OCI-LY7 (cell line): ENCODE measurements around the gene CHRNA3. TPM values are rescaled to one million over a fixed set of nuclear protein-coding genes. Genes with fewer than 3 reads are reported as not detected.

Source experiments
- BruUV-seq: library from RNA; stranded (reverse); fragments of 400-500 nt; replicated peaks from 2 replicates; lab custom pipeline; 2021; lab: Mats Ljungman, UMichigan
- CTCF ChIA-PET: fragments of 300-600 bp; sonication (Branson Sonifier 250); formaldehyde crosslinking; loops from one replicate; lab custom pipeline; 2022; ENCODE audit warnings: antibody characterized with exemption; ENCODE audit not compliant: unreplicated experiment; lab: Charles Lee
- POLR2A ChIA-PET: fragments of 300-600 bp; sonication (Branson Sonifier 250); formaldehyde crosslinking; loops from one replicate; lab custom pipeline; 2022; ENCODE audit warnings: antibody characterized with exemption; lab: Charles Lee
- DNase-seq: peaks from one replicate; pipeline ENCODE4 v3.0.0-alpha.2; 2015; ENCODE audit warnings: low spot score
- H2AFZ ChIP-seq: fragments of 200-600 bp; sonication (generic), shearing (Covaris generic); 2 replicates; pipeline ENCODE4 v1.6.1; 2014; ENCODE audit warnings: mild to moderate bottlenecking, antibody characterized with exemption, low read length, moderate library complexity
- H3K27ac ChIP-seq: fragments of 200-600 bp; sonication (generic); 2 replicates; pipeline ENCODE4 v1.5.1; 2014; ENCODE audit warnings: mixed run types, low read depth, mild to moderate bottlenecking, moderate library complexity, low read length, inconsistent platforms; ENCODE audit not compliant: poor library complexity, severe bottlenecking
- H3K36me3 ChIP-seq: fragments of 200-600 bp; sonication (generic); 2 replicates; pipeline ENCODE4 v1.6.1; 2014; ENCODE audit warnings: mild to moderate bottlenecking, antibody characterized with exemption, low read length, moderate library complexity, mixed read lengths; ENCODE audit not compliant: insufficient read depth
- H3K4me1 ChIP-seq: fragments of 200-600 bp; sonication (generic); 2 replicates; pipeline ENCODE4 v1.5.1; 2014; ENCODE audit warnings: mild to moderate bottlenecking, low read length; ENCODE audit not compliant: insufficient read depth, poor library complexity, severe bottlenecking
- H3K4me2 ChIP-seq: fragments of 200-600 bp; sonication (generic); 2 replicates; pipeline ENCODE4 v1.6.1; 2014; ENCODE audit warnings: mild to moderate bottlenecking, low read length
- H3K4me3 ChIP-seq: fragments of 200-600 bp; sonication (generic); 2 replicates; pipeline ENCODE4 v1.5.1; 2014; ENCODE audit warnings: mild to moderate bottlenecking, low read depth, low read length; ENCODE audit not compliant: poor library complexity, severe bottlenecking
- H3K79me2 ChIP-seq: fragments of 200-600 bp; sonication (generic); 2 replicates; pipeline ENCODE4 v1.6.1; 2016; ENCODE audit warnings: low read depth, mild to moderate bottlenecking, low read length, moderate library complexity, mixed read lengths; ENCODE audit not compliant: insufficient read depth
- H3K9me2 ChIP-seq: fragments of 200-600 bp; sonication (generic); 2 replicates; pipeline ENCODE4 v1.6.1; 2016; ENCODE audit warnings: mild to moderate bottlenecking, low read length, mixed read lengths; ENCODE audit not compliant: insufficient read depth
- H3K9me3 ChIP-seq: fragments of 200-600 bp; sonication (generic); 2 replicates; pipeline ENCODE4 v1.6.1; 2014; ENCODE audit warnings: mild to moderate bottlenecking, mixed run types, low read length, mixed read lengths
- H4K20me1 ChIP-seq: fragments of 200-600 bp; sonication (generic); 2 replicates; pipeline ENCODE4 v1.6.1; 2014; ENCODE audit warnings: mild to moderate bottlenecking, antibody characterized with exemption, low read length, moderate library complexity, mixed read lengths; ENCODE audit not compliant: insufficient read depth
- EZH2phosphoT487 ChIP-seq: fragments of 200-600 bp; sonication (generic); IDR thresholded peaks from 2 replicates; pipeline ENCODE4 v1.6.1; 2018; ENCODE audit warnings: low read depth, borderline replicate concordance, mild to moderate bottlenecking, mixed run types, antibody characterized with exemption, low read length, moderate library complexity, mixed read lengths
- intact Hi-C: fragments of 100-400 bp; cut with micrococcal nuclease; formaldehyde crosslinking; loops from one replicate; pipeline ENCODE4 v1.10.0; 2022; ENCODE audit not compliant: unreplicated experiment
- total RNA-seq, 2 experiments: library from RNA; depleted of rRNA in 1 of 2; stranded (reverse); fragments of >200 nt in 1 of 2; shearing (Covaris generic) in 1 of 2; gene quantifications; 2 replicates each; pipeline ENCODE4 v1.2.3, GENCODE V29; 2014 to 2022
- TF ChIP-seq, protein P1 (sequence below): fragments of 200-600 bp; sonication (generic); conservative IDR thresholded peaks from 2 replicates; pipeline ENCODE4 v1.5.1; 2014; ENCODE audit warnings: mild to moderate bottlenecking, antibody characterized with exemption, low read length, moderate library complexity, mixed read lengths

The CHRNA3 gene
- total RNA-seq, 2 experiments from 2014 or later, result not detected

DNA sequence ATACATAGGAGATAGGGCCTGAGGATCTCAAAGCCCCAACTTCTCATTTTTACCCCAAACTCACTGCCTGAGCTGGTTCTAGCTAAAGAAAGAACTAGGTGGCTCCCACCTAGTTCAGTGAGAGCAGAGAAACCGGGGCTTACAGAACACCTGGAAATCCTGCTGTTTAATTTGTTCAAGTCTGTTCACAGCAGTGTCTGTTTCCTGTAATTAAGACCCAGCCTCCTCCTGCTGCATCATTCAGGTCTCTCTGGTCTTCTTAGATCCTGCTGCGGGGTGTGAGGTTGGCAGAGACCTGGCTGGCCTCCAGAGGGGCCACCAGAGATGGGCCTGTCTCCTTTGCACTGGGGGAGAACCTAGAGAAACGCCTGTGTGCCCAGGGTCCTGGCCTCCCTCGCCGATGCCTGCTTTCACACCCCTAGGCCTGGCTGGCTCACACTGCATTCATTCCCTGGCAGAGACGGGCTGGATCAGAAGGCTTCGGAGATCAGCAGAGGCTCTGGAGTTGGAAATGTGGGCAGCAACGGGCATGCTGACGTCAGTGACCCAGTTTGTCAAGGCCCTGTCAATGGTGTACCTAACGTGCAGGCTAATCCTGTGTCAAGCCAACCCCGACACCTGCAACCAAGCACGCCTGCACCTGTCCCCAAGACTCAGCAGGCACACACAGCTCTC lies 4.9 kb upstream of the CHRNA3 start:
- ChIA-PET POLR2A (no interaction called here), CTCF (no interaction called here)
- peak; percentile 8 for DNase-seq
- no peaks in the 10 kb centered on the region for H3K9me3 ChIP-seq
- intact Hi-C loops, result no loop called here
- H3K4me1 ChIP-seq, result no peaks in the 10 kb centered on the region
- no peak overlapping the region for H3K4me3 ChIP-seq
- TF ChIP-seq, protein P1, sequence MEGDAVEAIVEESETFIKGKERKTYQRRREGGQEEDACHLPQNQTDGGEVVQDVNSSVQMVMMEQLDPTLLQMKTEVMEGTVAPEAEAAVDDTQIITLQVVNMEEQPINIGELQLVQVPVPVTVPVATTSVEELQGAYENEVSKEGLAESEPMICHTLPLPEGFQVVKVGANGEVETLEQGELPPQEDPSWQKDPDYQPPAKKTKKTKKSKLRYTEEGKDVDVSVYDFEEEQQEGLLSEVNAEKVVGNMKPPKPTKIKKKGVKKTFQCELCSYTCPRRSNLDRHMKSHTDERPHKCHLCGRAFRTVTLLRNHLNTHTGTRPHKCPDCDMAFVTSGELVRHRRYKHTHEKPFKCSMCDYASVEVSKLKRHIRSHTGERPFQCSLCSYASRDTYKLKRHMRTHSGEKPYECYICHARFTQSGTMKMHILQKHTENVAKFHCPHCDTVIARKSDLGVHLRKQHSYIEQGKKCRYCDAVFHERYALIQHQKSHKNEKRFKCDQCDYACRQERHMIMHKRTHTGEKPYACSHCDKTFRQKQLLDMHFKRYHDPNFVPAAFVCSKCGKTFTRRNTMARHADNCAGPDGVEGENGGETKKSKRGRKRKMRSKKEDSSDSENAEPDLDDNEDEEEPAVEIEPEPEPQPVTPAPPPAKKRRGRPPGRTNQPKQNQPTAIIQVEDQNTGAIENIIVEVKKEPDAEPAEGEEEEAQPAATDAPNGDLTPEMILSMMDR, result no peak
- no peak for TF ChIP-seq EZH2phosphoT487
- H3K27ac ChIP-seq, result no peak overlapping the region
- no peaks in the 10 kb centered on the region for H4K20me1 ChIP-seq
- no peak overlapping the region for H2AFZ ChIP-seq
- BruUV-seq, result no TSS peak
- no peak overlapping the region for H3K4me2 ChIP-seq
- H3K9me2 ChIP-seq, result no peaks in the 10 kb centered on the region
- no peaks in the 10 kb centered on the region for H3K36me3 ChIP-seq
- no peaks in the 10 kb centered on the region for H3K79me2 ChIP-seq

DNA sequence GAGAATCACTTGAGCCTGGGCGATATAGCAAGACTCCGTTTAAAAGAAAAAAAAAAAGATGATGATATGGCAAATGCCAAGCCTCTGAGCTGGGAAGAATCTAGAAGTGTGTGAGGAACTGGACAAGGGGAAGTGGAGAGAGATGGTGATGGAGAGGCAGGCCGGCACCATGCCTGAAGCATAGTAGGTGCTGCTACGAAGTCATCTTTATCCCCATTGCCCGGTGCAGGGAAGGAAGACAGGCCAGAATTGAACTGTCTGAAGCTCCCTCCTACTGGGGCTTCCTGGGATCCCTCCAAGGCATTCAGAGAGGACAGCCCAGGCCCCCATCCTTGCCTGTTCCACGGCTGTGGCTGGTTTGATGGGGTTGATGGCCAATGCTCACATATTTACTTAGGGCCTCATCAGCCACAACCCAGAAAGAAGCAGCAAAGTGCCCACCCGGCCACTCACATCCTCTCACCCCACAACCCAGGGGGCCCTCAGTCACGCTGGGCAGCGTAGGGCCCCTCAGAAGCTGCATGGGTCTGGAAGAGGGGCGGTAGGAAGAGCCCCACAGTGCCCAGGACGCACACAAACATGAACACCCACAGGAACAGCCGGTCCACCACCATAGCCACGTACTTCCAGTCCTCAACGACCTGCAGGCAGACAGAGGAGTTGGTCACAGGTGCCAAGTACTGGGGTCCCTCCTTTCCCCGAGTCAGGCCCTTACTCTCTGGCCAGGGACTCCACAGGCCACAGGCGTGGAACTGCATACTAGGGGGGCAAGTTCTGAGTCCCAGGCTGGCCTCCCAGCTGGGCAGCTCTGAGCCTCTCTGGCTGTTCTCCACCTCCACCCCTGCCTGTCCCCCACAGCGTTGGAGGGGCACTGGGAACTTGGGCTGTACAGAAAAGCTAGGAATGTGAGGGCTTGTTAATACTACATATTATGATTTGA lies 4.1 kb upstream of the CHRNA3 start:
- Histone ChIP-seq H3K9me2 (no peaks in the 10 kb centered on the region), H3K79me2 (no peaks in the 10 kb centered on the region), H3K4me3 (no peak overlapping the region), H3K36me3 (no peaks in the 10 kb centered on the region), H4K20me1 (no peaks in the 10 kb centered on the region), H3K27ac (no peak overlapping the region), H3K4me1 (no peaks in the 10 kb centered on the region), H3K9me3 (no peaks in the 10 kb centered on the region), H2AFZ (no peak overlapping the region), H3K4me2 (no peak overlapping the region)
- TF ChIP-seq, protein P1, result no peak
- TF ChIP-seq EZH2phosphoT487, result no peak
- POLR2A ChIA-PET, result no interaction called here
- no TSS peak for BruUV-seq
- CTCF ChIA-PET, result no interaction called here
- intact Hi-C loops, result no loop called here
- DNase-seq, result no peak
